CD4-positive, alpha-beta T cell treated with Interleukin-1 beta for 1 hour (primary cell): ENCODE results near the gene KIRREL3.

Experiments
- DNase-seq, 2 donors: peaks; one replicate each; pipeline ENCODE4 v3.0.0-alpha.2; 2020 to 2022

KIRREL3 gene

DNA sequence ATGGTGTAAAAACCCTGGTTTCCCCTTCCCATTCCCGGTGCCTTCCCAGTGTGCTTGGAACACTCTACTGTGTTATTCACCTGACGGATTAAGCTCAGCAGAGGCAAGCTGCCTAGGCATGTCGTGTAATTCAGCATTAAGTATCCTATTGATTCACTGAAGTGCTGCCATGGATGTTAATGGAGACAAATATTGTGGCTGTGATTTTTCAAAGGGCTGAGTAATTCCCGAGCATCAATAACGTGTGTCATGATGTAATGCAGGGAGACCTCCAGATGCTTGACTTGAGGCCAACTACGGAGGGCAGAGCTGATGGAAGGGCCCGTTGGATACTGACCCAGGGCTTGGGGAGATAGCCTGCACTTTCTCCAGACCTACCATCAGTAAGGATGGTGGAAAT, 376.1 kb downstream of the KIRREL3 start:
- DNase-seq: no peak

DNA sequence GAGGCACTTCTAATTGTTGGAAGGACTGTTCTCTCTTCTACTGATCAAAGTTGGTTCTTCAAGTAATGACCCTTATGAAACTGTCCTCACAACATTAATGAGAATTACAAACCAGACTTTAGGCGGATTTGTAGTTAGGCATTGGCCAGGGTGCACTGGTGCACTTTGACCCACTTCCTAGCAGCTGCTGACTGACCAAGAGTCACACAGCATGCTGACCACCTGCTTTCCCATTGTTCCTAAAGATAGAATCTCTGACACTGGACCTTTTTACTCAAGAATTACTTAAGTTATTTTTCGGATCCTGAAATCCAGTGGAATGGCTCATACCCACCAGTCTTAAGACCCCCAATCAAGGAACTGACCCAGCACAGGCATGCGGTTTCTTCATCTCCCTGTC, 381.1 kb downstream of the KIRREL3 start:
- DNase-seq: no peak

DNA sequence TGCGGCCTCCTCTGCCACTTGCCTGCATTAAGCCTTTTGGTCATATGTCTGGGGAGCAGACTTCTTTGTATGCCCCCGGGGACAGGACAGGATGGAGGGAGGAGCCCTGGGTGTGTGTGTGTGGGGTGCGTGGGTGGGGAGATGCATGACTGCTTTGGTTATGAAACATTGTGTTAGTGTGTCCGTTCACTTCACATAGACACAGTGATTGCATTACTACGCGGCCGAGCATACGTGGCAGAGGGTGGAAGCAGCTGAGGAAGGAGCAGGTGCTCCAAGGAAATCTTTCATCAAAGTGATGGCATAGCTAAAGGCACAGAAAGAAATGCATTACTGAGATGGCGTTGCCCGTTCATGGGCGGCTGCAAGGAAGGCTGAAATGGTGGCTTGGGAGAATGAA, 384.7 kb downstream of the KIRREL3 start:
- no peak for DNase-seq

DNA sequence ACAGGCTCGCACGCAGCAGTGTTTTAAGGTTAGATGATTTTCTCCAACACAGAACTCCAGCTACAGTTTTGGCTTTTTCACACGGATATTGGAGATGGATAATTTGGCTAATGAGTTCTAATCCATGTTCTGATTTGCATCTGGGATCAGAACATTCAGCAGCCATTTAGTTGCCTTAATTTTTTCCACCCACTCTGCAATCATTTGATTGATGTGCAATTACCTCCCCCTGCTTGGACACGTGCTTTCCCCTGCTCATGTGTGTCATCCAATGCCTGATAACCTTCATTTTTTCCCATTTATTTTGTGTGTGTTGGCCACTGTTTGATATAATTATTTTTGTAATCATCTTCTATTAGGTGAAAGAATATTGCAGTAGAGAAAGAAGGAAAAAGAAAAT, 387.3 kb downstream of the KIRREL3 start:
- no peak for DNase-seq

DNA sequence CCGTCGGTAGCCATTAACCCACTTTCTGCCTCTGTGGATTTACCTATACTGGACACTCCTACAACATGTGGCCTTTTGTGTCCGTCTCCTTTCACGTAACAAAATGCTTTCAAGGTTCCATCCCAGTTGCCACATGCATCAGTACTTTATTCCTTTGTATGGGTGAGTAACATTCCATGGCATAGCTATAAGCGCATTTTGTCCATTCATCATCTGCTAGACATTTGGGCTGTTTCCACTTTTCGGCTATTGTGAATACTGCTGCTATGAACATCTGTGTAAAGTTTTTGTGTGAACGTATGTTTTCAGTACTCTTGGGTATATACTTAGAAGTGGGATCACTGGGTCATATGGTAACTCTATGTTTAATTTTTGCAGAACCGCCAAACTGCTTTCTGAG, 387.9 kb downstream of the KIRREL3 start:
- no peak for DNase-seq

DNA sequence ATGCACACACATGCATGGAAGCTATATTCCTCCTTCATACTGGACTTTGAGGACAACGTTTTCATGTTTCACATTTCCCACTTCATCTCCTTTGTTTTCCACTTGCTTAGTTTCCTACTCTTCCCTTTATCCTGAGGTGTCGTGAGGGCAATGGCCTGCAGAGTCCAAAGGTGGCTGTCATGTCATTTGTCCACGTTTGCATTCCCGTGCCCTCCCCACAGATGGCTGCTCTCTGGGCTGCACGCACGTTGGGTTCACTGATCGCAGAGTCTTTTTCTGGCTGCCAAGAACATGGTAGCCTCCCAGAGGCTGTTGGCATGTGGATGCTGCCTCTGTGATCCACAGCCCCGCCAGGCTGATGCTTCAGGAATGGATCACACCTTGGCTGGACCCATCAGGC, 389.1 kb downstream of the KIRREL3 start:
- no peak for DNase-seq

DNA sequence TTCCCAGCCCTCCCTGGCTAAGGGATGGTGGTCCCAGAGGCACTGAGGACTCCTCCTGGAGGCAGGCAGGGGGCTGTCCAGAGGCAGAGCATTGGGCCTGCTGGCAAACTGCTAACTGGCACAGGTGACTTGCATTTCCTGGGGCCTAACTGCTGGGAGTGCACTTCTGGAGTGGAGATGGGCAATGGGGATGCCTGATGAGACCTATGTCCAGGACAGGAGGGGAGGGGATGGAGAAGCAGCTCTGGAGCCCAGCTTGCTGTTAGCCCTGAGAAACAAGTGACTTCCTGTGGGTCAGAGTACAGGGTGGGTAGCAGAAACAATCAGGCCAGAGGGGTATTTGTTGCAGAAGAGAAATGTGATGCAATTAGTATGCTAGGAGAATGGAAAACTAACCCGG, 391.9 kb downstream of the KIRREL3 start:
- DNase-seq: no peak

DNA sequence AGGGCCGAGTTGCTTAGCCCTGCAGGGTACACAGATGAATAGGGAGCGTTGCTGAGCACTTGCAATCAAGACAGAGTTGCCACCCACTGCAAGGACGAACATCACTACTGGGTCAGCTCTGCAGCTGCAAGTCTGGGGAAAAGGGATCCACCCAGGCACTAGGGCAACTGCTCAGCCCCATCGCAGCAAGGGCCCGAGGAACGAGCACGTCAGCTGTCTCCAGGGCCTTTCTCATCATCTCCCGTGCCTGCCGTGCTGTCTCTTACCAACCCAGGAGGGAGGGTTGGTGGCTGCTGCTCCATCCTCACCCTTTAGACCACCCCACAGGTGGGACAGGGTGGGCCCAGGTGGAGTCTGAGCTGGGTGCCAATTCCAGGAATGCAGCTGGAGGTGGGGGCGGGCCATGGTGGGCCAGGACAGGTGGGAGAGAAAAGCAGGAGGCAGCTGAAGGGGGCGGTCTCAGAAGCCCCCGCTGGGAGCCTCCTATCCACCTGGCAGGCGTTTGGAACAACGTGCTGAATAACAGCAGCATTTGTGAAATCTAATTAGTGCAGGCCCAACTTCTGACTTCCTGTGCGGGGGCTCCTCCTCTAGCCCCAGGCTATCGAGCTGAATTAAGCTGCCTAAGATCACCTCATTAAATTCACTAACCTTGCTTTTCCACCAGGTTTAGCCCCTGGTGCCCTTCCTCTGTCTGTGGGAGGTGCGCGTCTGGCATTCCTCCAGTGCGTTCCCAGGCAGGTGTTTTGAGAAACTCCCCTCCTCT, 392.6 kb downstream of the KIRREL3 start:
- DNase-seq: no peak

DNA sequence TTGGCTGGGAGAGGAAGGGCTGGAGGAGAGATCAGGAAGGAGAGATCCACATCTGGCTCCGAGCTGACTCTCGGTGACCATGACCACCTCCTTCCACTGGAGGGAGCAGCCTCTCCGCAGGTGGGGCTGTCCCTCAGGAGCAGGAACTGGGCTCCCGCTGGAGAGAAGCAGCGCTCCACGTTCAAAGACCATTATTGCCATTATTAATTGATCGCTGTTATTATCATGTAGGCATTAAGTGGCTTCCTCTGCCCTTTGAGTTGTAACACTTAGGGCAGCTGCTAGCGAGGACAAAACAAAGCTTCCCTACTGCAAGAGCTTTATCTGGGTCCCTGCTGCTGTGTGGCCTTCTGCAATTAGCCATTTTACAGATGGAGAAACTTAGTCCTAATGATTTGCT, 393.2 kb downstream of the KIRREL3 start:
- DNase-seq: no peak

DNA sequence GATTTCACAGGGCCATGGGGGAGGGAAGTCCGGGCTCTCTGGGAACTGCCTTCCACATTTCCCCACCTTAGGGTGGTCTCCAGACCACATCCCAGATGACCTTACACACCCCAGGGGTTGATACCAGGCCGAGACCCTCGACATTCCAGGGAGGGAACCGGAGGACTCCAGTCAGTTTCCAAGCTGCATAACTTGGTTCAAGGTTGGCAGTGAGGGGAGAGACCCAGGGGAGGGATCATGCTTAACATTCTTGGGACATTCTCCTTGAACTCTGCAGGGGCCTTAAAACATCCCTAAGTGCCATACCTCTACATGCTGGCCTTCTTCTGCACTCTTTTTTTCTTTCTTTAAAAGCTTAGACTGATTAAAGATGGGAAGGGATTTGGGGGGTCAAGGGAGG, 394.1 kb downstream of the KIRREL3 start:
- no peak for DNase-seq

DNA sequence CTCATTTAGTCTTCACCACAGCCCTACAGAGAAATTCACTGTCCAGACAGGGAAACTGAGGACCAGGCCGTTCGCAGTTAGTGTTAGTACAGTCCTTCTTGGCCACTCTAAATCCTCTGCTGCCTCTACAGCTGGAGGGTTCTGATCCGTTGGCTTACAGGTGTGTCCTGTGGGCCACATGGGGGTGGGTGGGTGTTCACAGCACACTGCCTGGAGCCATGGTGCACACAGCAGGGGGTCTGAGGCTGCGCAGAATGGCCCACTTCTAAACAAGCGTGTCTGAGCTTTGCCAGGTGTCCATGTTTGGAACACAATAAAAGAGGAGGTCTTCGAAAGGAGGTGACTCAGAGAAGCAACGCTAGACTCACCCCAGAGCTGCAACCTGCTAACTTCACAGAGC, 396.1 kb downstream of the KIRREL3 start:
- DNase-seq: no peak

DNA sequence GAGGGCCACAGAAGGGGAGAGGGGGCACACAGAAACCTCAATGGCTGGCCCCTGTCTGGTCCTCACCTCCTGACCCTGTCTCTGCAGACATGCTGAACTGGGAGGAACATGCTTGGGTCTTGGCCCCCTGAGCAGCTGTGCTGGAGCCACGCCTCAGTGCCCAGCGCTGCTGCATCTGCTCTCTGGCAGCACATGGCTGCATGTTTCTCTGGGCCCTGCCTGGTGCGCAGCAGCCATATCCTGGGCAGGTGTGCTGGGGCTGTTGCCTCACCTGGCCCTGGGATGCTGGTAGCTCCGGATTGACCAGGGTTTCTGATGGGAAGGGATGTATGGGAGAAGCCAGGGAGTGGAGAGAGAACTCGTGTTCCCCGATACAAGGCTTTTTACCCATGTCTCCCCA, 397.1 kb downstream of the KIRREL3 start:
- DNase-seq: no peak

DNA sequence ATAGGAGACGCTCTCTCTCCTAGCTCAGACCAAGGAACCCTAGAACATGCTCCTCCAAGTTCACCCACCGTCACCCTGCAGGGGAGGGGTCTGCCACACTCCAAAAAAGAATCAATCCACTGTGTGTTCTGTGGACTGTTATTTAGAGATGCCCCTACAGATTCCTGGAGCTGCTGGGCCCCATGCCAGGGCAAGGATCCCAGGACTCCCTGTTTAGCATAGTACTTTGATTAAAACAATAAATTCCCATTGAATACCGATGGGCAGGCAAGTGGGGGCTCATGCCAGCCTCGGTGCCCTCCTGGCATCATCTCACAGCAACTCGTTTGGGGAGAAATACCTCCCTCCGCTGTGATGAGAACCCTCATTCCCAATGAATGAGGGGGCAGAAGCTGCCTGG, 397.6 kb downstream of the KIRREL3 start:
- DNase-seq: no peak

DNA sequence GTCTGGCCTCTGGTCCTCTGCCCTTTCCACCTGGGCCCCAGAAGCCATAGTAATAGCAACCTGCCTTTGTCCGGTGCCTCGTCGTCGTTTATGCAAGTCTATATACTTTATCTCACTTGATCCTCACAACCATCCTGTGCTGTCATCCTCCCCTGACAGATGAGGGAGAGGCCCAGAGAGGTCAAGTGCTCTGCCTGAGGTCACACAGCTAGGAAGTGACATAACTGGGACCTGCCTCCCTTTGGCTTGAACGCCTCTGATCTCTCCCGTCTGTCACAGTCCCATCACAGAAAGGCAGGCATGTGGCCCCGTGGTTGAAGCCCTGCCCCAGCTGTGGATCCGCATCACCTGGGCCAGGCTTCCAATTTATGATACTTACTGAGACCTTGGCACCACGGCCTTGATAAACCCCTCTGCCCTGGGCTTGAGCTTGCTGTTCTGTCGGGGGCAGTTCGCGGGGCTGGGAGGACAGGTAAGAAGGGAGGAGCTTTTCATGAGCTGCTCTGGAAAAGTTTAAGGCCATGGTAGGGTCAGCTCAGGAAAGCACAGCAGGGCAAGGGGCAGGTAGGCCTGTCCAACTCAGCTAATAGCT, 398.1 kb downstream of the KIRREL3 start:
- no peak for DNase-seq

DNA sequence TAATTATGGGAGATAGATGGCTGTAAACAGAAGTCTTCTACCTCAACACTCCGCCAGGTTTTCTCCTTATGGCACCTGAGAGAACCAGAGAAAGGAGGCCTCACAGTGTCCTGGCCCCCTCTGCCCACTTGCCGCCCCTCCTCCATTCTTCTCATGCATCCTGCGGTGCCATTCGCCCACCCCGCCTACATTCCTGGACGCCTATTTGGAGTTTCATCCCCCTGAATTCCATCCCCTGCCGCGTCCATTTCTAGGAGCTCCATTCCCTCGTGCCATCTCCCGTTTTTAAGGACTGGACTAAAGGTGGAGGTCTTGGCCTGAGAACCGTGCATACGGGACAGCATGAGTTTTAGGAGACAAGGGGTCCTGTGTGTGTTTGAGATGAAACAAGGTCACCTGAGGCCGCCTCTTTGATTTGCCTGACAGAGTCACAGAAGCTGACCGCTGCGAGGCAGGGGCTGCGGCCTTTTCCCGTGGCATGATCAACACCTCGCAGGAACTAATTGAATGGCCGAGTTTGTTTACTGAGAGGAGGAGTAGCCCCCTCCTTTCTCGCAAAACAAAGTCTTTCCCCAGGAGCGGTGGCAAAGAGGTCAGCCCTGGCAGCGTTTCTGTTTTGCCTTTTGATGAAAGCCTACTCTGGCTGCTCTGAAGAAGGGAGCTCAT, 398.9 kb downstream of the KIRREL3 start:
- no peak for DNase-seq

DNA sequence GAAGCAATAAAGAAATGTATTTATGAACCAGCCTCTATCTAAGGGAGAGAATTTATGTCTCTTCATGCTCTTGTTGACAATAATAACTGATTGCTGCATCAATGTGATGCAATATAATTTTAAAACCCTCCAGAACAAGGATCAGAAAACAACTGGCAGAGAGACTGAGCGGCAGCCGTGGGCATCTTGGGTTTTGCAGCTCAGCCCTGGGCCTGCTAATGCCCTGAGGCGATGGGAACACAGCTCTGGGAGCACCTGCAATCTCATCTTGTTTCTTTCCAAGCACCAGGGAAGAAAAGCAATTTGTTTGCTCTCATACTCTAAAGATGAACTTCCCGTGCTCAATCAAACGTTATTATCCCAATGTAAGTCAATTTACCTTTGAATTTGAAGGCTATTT, 399.4 kb downstream of the KIRREL3 start:
- DNase-seq: no peak

DNA sequence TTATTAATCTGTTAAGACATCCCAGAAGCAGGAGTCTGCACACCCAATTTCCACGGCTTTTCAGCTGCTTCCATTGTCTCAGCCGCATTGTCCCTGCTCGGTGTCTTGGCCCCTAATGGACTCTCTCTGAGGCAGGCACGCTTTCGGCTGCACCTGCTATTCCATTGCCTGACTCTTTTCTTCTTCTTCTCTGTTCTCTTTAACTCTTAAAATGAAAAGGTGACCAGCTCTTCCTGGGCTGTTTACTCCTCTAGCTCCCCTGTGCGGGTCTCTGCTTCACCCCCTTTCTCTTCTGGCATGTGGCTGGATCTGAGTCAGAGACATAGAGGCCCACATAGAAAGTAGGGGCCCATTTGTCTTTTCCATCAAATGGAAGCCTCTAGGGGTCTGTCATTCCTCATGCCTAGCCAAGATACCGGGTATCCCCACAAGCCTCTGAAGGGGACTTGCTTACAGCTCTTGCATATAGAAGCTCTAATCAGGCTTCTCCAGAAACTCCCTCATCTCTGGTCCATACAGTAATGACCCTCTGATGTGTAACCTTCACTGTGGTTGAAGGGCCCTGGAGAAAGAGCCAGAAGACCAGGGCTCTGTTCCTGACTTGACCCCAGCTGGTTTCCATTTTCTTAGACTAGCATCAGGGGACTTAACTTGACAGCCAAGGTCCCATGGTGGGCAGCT, 401.2 kb downstream of the KIRREL3 start:
- DNase-seq: no peak

DNA sequence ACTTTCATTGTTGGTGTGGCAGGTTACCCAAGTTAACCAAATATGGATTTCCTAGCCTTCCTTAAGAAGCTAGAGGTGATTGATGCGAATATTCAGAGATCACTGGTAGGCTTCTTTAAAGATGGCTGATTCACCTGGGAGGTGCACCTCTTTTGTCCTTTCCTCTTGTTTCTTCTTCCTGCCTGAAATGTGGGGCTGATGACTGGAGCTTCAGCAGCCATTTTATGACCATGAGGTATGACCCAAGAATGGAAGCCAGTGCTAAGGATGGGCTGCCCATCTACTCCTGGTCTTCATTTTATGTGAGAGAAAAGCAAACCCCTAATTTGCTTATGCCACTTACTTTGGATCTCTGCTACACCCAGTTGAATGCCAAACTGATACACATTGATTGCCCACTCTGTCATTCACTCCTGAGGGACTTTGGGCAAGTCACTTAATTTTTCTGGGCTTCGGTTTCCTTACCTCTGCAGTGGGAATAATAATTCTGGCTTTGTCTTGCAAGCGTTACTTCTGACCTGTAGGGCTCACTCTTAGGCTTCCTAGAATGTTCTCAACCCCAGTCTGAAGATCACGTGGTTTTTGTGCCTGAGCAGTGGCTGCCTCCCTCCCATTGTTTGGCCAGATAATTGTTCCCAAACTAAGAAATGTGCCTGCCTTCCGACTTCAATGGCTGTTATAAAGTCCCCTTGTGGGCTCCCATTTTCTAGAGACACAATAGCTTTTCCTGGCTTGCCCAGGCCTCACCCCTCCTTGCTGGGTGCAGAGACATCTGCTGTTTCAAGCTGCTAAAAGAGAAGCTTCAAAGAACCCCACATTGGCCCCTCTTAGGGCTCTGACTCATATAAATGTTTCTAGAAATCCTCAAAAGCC, 402.0 kb downstream of the KIRREL3 start:
- DNase-seq: no peak

DNA sequence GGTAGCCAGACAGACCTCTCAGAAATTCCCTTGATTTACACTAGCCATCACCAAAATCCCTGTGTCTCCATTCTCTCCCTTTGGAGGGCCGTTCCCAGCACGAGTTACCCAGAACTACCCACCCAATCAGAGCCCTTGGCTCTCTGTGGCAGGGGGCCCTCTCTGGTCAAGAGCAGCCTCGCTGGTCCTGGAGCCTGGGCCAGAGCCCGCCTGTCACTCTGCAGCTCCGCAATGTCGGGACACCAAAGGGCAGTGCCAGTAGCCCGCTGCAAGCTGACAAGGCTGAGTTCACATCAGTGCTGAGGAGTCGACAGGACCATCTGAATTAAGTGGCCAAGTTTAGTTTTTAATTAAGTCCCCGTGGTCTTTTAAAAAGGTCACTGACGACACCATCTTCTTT, 403.5 kb downstream of the KIRREL3 start:
- DNase-seq: no peak

DNA sequence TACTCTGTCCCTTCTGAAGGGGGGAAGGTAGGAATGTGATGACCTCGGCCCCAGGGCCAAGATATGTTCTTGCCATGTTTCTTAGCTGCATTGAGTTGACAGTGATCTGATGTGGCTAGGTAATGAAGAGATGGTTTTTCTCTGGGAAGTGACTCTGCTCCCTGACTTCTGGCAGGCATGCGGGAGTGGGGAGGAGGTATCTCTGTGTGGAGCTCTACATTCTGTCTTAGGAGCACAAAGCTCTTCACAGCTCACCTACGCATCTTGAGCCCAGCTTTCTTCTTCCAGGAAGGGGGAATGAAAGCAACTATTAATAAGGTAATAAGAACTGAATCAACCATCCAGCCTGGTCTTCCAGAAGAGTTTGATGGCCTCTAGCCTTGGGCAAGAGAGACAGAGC, 404.1 kb downstream of the KIRREL3 start:
- DNase-seq: no peak

DNA sequence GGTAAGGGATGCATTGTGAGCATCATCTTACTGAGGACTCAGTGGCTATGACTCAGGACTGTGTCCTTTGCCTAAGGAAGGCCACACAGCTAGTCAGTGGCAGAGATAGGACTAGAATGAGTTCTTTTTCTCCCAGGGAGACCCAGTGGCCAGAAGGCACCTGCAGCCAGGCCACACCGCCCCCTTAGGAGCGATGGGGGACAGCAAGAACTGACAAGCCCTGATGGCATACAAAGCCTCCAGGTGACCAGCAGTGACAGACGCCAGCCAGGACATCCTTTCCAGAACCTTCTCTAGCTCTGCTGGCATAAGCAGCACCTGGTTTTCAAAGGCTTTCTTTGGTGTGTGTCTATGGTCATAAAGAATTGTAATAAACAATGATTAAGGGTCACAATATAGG, 405.0 kb downstream of the KIRREL3 start:
- DNase-seq: no peak

DNA sequence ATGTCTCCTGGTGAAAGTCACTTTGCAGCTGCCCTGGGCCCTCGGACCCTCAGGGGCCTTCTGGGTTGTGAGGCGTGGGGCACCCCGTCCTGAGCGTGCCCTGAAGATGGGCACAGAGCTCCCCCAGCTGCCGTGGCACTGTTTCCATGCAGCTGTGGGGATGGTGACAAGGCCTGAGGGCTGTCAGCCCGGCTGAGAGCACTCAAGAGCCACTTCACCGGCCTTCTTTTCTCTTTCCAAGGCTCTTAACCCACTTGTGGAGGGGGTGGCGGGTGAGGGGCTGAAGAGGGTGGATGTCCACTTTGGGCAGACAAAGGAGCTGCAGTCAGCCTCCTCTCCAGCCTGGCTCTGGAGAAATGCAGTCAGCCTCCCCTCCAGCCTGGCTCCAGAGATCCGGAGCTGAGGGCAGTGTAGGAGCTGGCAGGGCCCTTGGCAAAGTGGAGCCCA, 405.6 kb downstream of the KIRREL3 start:
- DNase-seq: no peak
